ENCODE data around the gene RPS17. TPM values are rescaled to one million over a fixed set of nuclear protein-coding genes. Genes with fewer than 3 reads are reported as not detected.

The RPS17 gene
- total RNA-seq, 4 donors from 2014 or later: 2,137 to 4,420 (median 3,127) TPM

DNA sequence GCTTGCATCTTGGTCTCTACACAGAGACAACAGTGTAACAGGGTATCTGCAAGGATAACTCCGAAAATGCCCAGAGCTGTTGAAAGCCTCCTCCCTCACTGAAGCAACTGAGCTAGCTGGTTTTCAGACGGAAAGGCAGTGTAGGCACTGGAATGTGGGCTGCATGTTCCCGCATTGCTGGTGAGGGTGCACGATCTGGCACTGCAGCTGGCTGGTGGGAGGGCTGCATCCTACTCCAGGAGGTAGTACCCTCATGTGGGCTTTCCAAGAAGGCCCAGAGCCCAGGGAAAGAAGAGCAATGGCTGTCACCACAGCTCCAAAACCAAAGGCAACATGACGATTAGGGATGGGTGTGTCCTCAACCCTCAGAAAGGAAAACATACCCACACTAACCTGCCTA is 28.7 kb upstream of the RPS17 start:
- 81 to 86% methylated on average over 5 of the region's 5 CpGs for WGBS, 2 donors
- intact Hi-C loops (cut with DNase I; ENCODE audit: low total_unique reads): no loop called here
- no peak for DNase-seq (ENCODE audit: low spot score in 2 of 2)
- TF ChIP-seq POLR2A (IDR thresholded peaks at IDR 0.05) (no peak), CTCF (IDR thresholded peaks at IDR 0.05) (no peak)
- no peak overlapping the region for H3K4me3 ChIP-seq (ENCODE audit: low read depth, poor library complexity, severe bottlenecking)

DNA sequence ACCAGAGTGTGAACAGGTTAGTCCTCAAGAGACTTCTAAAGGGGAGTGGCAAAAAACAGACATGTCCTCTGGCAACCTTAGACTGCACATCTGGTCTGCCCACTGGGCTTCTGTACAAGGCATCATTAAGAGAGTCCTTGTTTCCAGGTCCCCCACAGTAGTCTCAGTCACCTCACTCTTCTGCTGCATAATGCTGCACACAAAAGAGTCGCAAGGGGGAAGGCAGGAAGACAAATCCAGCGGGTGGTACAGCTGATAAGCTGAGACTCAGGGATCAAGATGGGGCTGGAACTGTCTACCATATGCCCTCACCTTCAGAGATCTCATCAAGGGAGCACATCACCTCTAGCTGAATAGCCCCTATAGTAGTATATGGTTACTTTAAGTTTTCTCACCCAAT is 27.4 kb upstream of the RPS17 start:
- intact Hi-C loops (cut with DNase I; ENCODE audit: low total_unique reads): no loop called here
- no peak for DNase-seq (ENCODE audit: low spot score in 2 of 2)
- H3K4me3 ChIP-seq (ENCODE audit: low read depth, poor library complexity, severe bottlenecking): no peak overlapping the region
- TF ChIP-seq POLR2A (IDR thresholded peaks at IDR 0.05): no peak
- no peak for TF ChIP-seq CTCF (IDR thresholded peaks at IDR 0.05)
- 86 to 90% methylated on average over 2 of the region's 2 CpGs for WGBS, 2 donors

DNA sequence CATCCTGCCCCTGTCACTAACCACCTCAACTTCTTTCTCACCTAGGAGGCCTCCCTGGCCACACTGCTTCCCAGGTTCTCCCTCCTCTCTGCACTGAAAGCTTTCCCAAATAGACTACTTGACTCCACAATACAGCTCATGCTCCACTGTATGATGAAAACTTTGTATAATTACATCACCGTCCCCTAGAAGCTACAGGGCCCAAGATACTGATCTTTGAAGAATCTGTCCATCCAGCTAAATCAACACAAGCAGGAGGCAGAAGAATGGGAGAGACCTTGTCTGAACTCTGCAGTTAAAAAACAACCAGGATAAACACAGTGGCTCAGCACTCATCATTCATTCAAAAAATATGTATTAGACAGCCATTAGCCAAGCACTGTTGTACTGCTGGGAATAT is 26.4 kb upstream of the RPS17 start:
- WGBS, 2 donors: 92 to 96% methylated on average over 1 of the region's 1 CpG
- no peak overlapping the region for H3K4me3 ChIP-seq (ENCODE audit: low read depth, poor library complexity, severe bottlenecking)
- intact Hi-C loops (cut with DNase I; ENCODE audit: low total_unique reads): no loop called here
- no peak for TF ChIP-seq CTCF (IDR thresholded peaks at IDR 0.05)
- no peak for TF ChIP-seq POLR2A (IDR thresholded peaks at IDR 0.05)
- no peak for DNase-seq (ENCODE audit: low spot score in 2 of 2)

DNA sequence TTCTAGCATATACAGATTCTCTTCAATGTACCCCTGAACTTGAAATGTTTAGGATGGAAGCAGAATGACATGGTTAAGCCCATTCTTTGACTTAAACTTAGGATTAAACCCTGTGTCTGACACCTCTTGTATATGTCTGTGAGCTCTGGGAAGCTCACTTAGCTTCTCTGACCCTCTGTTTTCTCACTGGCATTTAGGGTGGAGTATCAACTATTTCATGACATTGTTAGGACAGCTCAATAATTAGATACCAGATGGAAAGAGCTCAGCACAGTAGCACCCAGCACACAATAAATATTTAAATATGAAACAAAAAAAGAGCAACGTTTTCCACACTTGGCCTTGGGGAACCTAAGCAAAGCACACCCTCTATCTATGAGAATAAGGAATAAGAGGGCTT is 18.2 kb upstream of the RPS17 start:
- WGBS, 2 donors: 29 to 58% methylated on average over 1 of the region's 1 CpG
- intact Hi-C loops (cut with DNase I; ENCODE audit: low total_unique reads): no loop called here
- TF ChIP-seq POLR2A (IDR thresholded peaks at IDR 0.05) (no peak), CTCF (IDR thresholded peaks at IDR 0.05) (no peak)
- H3K4me3 ChIP-seq (ENCODE audit: low read depth, poor library complexity, severe bottlenecking): no peak overlapping the region
- no peak for DNase-seq (ENCODE audit: low spot score in 2 of 2)

DNA sequence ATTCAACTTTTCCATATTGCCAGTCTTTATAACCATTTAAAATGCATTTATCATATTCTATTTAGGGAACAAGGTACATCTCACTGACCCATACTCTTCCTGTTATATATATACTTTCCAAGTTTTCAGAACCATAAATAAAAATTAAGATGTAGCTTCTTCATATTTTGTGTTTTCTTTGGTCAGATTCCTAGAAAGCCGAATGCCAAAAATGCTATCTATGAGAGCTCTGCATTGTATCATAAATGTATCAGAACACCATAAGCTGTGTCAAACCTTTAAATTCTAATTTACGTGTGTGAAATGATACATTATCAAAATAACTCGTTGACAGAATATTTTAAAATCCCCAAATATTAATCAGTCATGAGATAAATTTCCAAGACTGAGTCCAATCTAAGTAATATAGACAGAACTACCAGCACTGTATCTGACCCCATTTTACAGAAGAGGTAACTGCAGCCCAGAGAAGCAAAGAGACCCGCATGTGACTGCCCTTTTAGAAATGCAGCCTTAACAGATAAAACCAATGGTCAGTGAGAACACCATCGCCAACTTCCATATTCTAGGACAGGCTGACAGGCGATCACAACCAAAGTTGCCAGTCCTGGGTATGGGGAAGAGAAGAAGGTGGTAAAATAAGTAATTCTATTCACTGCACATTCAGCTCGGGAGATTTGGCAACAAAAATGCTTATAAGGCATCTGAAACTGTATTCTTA is 16.2 kb upstream of the RPS17 start:
- no peak overlapping the region for H3K4me3 ChIP-seq (ENCODE audit: low read depth, poor library complexity, severe bottlenecking)
- intact Hi-C loops (cut with DNase I; ENCODE audit: low total_unique reads): no loop called here
- no peak for TF ChIP-seq CTCF (IDR thresholded peaks at IDR 0.05)
- 92 to 93% methylated on average over 7 of the region's 7 CpGs for WGBS, 2 donors
- no peak for DNase-seq (ENCODE audit: low spot score in 2 of 2)

GRCh38 chr15:82554849-82555248 is 14.6 kb upstream of the RPS17 start:
- DNase-seq (ENCODE audit: low spot score in 2 of 2): no peak
- no peak overlapping the region for H3K4me3 ChIP-seq (ENCODE audit: low read depth, poor library complexity, severe bottlenecking)
- TF ChIP-seq CTCF (IDR thresholded peaks at IDR 0.05) (no peak), POLR2A (IDR thresholded peaks at IDR 0.05) (no peak)

More at GRCh38 chr15:82554849-82555248, 14.6 kb upstream of the RPS17 start:
- WGBS, 2 donors: 64% methylated on average over 2 of the region's 2 CpGs
- intact Hi-C loops (cut with DNase I; ENCODE audit: low total_unique reads): no loop called here

Measured in lower leg skin (tissue), 4 donors.